H1 (cell line): ENCODE measurements around the gene RPIA. TPM values are rescaled to one million over a fixed set of nuclear protein-coding genes. Genes with fewer than 3 reads are reported as not detected.

ENCODE experiments used
- CTCF ChIA-PET: fragments of 300-600 bp; sonication (Branson Sonifier 250); formaldehyde crosslinking; loops from one replicate; lab custom pipeline; 2021; ENCODE audit not compliant: partially characterized antibody; lab: Charles Lee
- POLR2A ChIA-PET: fragments of 300-600 bp; sonication (Branson Sonifier 250); formaldehyde crosslinking; loops from one replicate; lab custom pipeline; 2021; ENCODE audit warnings: inconsistent platforms; ENCODE audit not compliant: partially characterized antibody; lab: Charles Lee
- DNase-seq, 2 experiments: peaks; one replicate each; pipeline versions ENCODE4 v3.0.0 to v3.0.0-alpha.2; 2010 to 2022; ENCODE audit warnings: low spot score in 2 of 2, low read depth in 1 of 2, mixed read lengths in 1 of 2
- FAIRE-seq: peaks from 2 replicates; lab custom pipeline; 2011; peaks lifted over from hg19 to GRCh38; lab: Jason Lieb, UNC
- H2AFZ ChIP-seq: 2 replicates; pipeline ENCODE4 v1.8.1; 2012; ENCODE audit warnings: low read length, inconsistent platforms
- H2AK5ac ChIP-seq: 2 replicates; pipeline ENCODE4 v1.6.1; 2013; ENCODE audit warnings: low read depth, low read length
- H2BK120ac ChIP-seq: replicated peaks from 2 replicates; pipeline ENCODE3; 2013; ENCODE audit warnings: low read depth, low read length, inconsistent platforms
- H2BK12ac ChIP-seq: 2 replicates; pipeline ENCODE4 v1.6.1; 2013; ENCODE audit warnings: low read depth, low read length
- H2BK15ac ChIP-seq: 2 replicates; pipeline ENCODE4 v1.6.1; 2013; ENCODE audit warnings: low read length
- H2BK20ac ChIP-seq: 2 replicates; pipeline ENCODE4 v1.6.1; 2013; ENCODE audit warnings: low read length
- H2BK5ac ChIP-seq: 2 replicates; pipeline ENCODE4 v1.6.1; 2013; ENCODE audit warnings: low read depth, low read length
- H3K14ac ChIP-seq: 2 replicates; pipeline ENCODE4 v1.6.1; 2013; ENCODE audit warnings: inconsistent platforms; ENCODE audit not compliant: insufficient read length
- H3K18ac ChIP-seq: 2 replicates; pipeline ENCODE4 v1.6.1; 2013; ENCODE audit warnings: low read length; ENCODE audit errors: extremely low read depth
- H3K23ac ChIP-seq: 2 replicates; pipeline ENCODE4 v1.6.1; 2013; ENCODE audit warnings: inconsistent platforms; ENCODE audit not compliant: insufficient read length
- H3K23me2 ChIP-seq: 2 replicates; pipeline ENCODE4 v1.6.1; 2013; ENCODE audit warnings: low read depth, low read length
- H3K27ac ChIP-seq: 2 replicates; pipeline ENCODE4 v1.6.1; 2011; ENCODE audit warnings: low read depth, low read length, inconsistent platforms
- H3K27me3 ChIP-seq, 4 experiments: replicated peaks in 1 of 4; 1 replicate in 1 of 4; 2 replicates in 3 of 4; pipeline versions ENCODE4 v1.6.1 to v1.8.1; 2011 to 2013; ENCODE audit warnings: low read length in 3 of 4, mild to moderate bottlenecking in 3 of 4, inconsistent platforms in 2 of 4, mixed read lengths in 2 of 4, moderate library complexity in 1 of 4; ENCODE audit not compliant: control insufficient read depth in 3 of 4, insufficient read depth in 3 of 4; ENCODE audit errors: extremely low read depth in 1 of 4
- H3K36me3 ChIP-seq, 4 experiments: 2 replicates each; pipeline versions ENCODE4 v1.6.1 to v1.8.1; 2011 to 2013; ENCODE audit warnings: mild to moderate bottlenecking in 4 of 4, low read length in 3 of 4, moderate library complexity in 2 of 4, control low read depth in 1 of 4, inconsistent platforms in 1 of 4; ENCODE audit not compliant: insufficient read depth in 4 of 4, control insufficient read depth in 2 of 4
- H3K4ac ChIP-seq: replicated peaks from 2 replicates; pipeline ENCODE3; 2013; ENCODE audit warnings: low read length, low read depth, mixed read lengths, inconsistent platforms; ENCODE audit not compliant: insufficient read length
- H3K4me1 ChIP-seq, 4 experiments: replicated peaks in 1 of 4; 1 replicate in 1 of 4; 2 replicates in 3 of 4; pipeline versions ENCODE4 v1.6.1 to v1.8.1; 2011 to 2013; ENCODE audit warnings: low read length in 3 of 4, inconsistent platforms in 2 of 4, mixed read lengths in 1 of 4; ENCODE audit not compliant: insufficient read depth in 4 of 4, control insufficient read depth in 3 of 4
- H3K4me2 ChIP-seq, 2 experiments: 2 replicates each; pipeline versions ENCODE4 v1.6.1 to v1.8.1; 2011 to 2013; ENCODE audit warnings: low read depth in 2 of 2, low read length in 2 of 2, control low read depth in 1 of 2, inconsistent platforms in 1 of 2, mild to moderate bottlenecking in 1 of 2; ENCODE audit not compliant: insufficient read depth in 1 of 2
- H3K4me3 ChIP-seq, 4 experiments: fragments of 200-600, 300-600 bp in 1 of 4; sonication (generic), shearing (Covaris generic), sonication (Bioruptor Twin) in 1 of 4; 2 replicates each; pipeline versions ENCODE4 v1.5.1 to v1.8.1; 2011 to 2016; ENCODE audit warnings: low read length in 4 of 4, low read depth in 3 of 4, control low read depth in 2 of 4, inconsistent platforms in 2 of 4, mild to moderate bottlenecking in 2 of 4, mixed read lengths in 1 of 4, moderate library complexity in 1 of 4; ENCODE audit not compliant: insufficient read depth in 2 of 4; ENCODE audit errors: extremely low read depth in 1 of 4
- H3K56ac ChIP-seq: replicated peaks from 2 replicates; pipeline ENCODE3; 2013; ENCODE audit warnings: low read depth, mild to moderate bottlenecking, mixed read lengths, low read length, inconsistent platforms; ENCODE audit not compliant: insufficient read length
- H3K79me1 ChIP-seq: 2 replicates; pipeline ENCODE4 v1.6.1; 2013; ENCODE audit warnings: low read depth, low read length, control low read depth
- H3K79me2 ChIP-seq, 2 experiments: 2 replicates each; pipeline versions ENCODE4 v1.6.1 to v1.8.1; 2012 to 2013; ENCODE audit warnings: low read length in 2 of 2, mild to moderate bottlenecking in 2 of 2, inconsistent platforms in 1 of 2; ENCODE audit not compliant: insufficient read depth in 2 of 2, control insufficient read depth in 1 of 2
- H3K9ac ChIP-seq, 4 experiments: replicated peaks in 1 of 4; 1 replicate in 1 of 4; 2 replicates in 3 of 4; pipeline versions ENCODE4 v1.6.1 to v1.8.1; 2011 to 2013; ENCODE audit warnings: low read depth in 3 of 4, low read length in 3 of 4, control low read depth in 2 of 4, mild to moderate bottlenecking in 2 of 4, moderate library complexity in 2 of 4, inconsistent platforms in 1 of 4; ENCODE audit errors: extremely low read depth in 1 of 4
- H3K9me3 ChIP-seq, 2 experiments: 2 replicates each; pipeline versions ENCODE4 v1.6.1 to v1.8.1; 2012 to 2013; ENCODE audit warnings: mild to moderate bottlenecking in 2 of 2, moderate library complexity in 2 of 2, control low read depth in 1 of 2, inconsistent platforms in 1 of 2, low read depth in 1 of 2, low read length in 1 of 2, mixed read lengths in 1 of 2; ENCODE audit not compliant: insufficient read depth in 2 of 2
- H4K20me1 ChIP-seq, 2 experiments: replicated peaks in 1 of 2; 2 replicates each; pipeline versions ENCODE3 to v1.8.1; 2011 to 2013; ENCODE audit warnings: inconsistent platforms in 2 of 2, low read length in 2 of 2, mild to moderate bottlenecking in 1 of 2; ENCODE audit not compliant: insufficient read depth in 2 of 2, control insufficient read depth in 1 of 2
- H4K5ac ChIP-seq: 2 replicates; pipeline ENCODE4 v1.6.1; 2013; ENCODE audit warnings: low read length, low read depth, mixed read lengths, inconsistent platforms; ENCODE audit not compliant: insufficient read length
- H4K8ac ChIP-seq: 2 replicates; pipeline ENCODE4 v1.8.0; 2013; ENCODE audit warnings: mild to moderate bottlenecking, moderate library complexity, low read length, inconsistent platforms; ENCODE audit not compliant: insufficient read depth; ENCODE audit errors: extremely low read depth
- H4K91ac ChIP-seq: replicated peaks from 2 replicates; pipeline ENCODE3; 2013; ENCODE audit warnings: low read length, mixed read lengths, inconsistent platforms; ENCODE audit not compliant: insufficient read length
- ASH2L ChIP-seq: fragments of 200-600, 300-600 bp; sonication (generic); IDR thresholded peaks from one replicate; pipeline ENCODE4 v1.7.1; 2017; ENCODE audit warnings: low read length
- ATF2 ChIP-seq: IDR thresholded peaks from 2 replicates; pipeline ENCODE4 v1.6.1; 2012; ENCODE audit warnings: low read length, inconsistent platforms
- BCL11A ChIP-seq, 2 experiments: IDR thresholded peaks; one replicate each; pipeline ENCODE4 v1.6.1; 2011; ENCODE audit warnings: low read depth in 2 of 2, low read length in 2 of 2, mild to moderate bottlenecking in 2 of 2
- E2F6 ChIP-seq: IDR thresholded peaks from 2 replicates; pipeline ENCODE4 v1.6.1; 2012; ENCODE audit warnings: inconsistent platforms
- KDM5A ChIP-seq: fragments of 200-600 bp; IDR thresholded peaks from 2 replicates; pipeline ENCODE4 v1.7.1; 2012; ENCODE audit warnings: mild to moderate bottlenecking, low read length, inconsistent platforms, mixed read lengths
- MAFK ChIP-seq: IDR thresholded peaks from 2 replicates; pipeline ENCODE4 v1.6.1; 2012; ENCODE audit warnings: low read depth, mild to moderate bottlenecking, improper control_type of control experiment, low read length
- RAD21 ChIP-seq, 2 experiments: IDR thresholded peaks in 1 of 2; conservative IDR thresholded peaks in 1 of 2; 2 replicates each; pipeline ENCODE4 v1.6.1; 2011; ENCODE audit warnings: low read depth in 2 of 2, low read length in 2 of 2, improper control_type of control experiment in 1 of 2, inconsistent platforms in 1 of 2, mild to moderate bottlenecking in 1 of 2, moderate library complexity in 1 of 2
- RFX5 ChIP-seq: IDR thresholded peaks from 2 replicates; pipeline ENCODE4 v1.6.1; 2011; ENCODE audit warnings: low read depth, low read length, improper control_type of control experiment, borderline replicate concordance
- SAP30 ChIP-seq: fragments of 300-600 bp; sonication (generic); IDR thresholded peaks from 2 replicates; pipeline ENCODE4 v1.7.1; 2012; ENCODE audit warnings: low read length, moderate library complexity, mild to moderate bottlenecking, inconsistent platforms; ENCODE audit not compliant: insufficient read depth, insufficient replicate concordance
- TBP ChIP-seq: IDR thresholded peaks from 2 replicates; pipeline ENCODE4 v1.6.1; 2011; ENCODE audit warnings: low read depth, low read length, improper control_type of control experiment
- TCF12 ChIP-seq: IDR thresholded peaks from 2 replicates; pipeline ENCODE4 v1.6.1; 2011; ENCODE audit warnings: low read depth, mild to moderate bottlenecking, low read length
- WGBS, 2 experiments: shearing (Covaris generic) in 1 of 2; methylation state at CpG; one replicate each; pipeline versions ENCODE4 v1.1.6 to v1.1.7; 2013 to 2015; ENCODE audit warnings: low lambda C conversion rate in 2 of 2, mixed read lengths in 2 of 2, inconsistent platforms in 1 of 2, low coverage in 1 of 2, missing lambda C conversion rate in 1 of 2; ENCODE audit not compliant: insufficient replicate concordance in 2 of 2, insufficient coverage in 1 of 2, insufficient read length in 1 of 2; ENCODE audit errors: extremely low coverage in 1 of 2, missing lambda C conversion rate in 1 of 2; 5-methylcytosine and 5-hydroxymethylcytosine counted together
- polyA plus RNA-seq, 7 experiments: library from polyadenylated mRNA; depleted of rRNA in 3 of 7; stranded (reverse) in 5 of 7; unstranded in 2 of 7; fragments of >200 nt in 5 of 7; fragments of 200-250 nt in 2 of 7; gene quantifications; 1 replicate in 5 of 7; 2 replicates in 1 of 7; 4 replicates in 1 of 7; pipeline versions ENCODE4 v1.2.1 to v1.2.3, GENCODE V29; 2011 to 2013; ENCODE audit warnings: missing spikeins in 2 of 7, mixed read lengths in 2 of 7
- total RNA-seq: library from RNA; stranded (reverse); fragmentation: NEBNext Ultra II Directional; extraction: Animal tissue kit (Norgen Biotek cat#: 25700); gene quantifications from 2 replicates; pipeline ENCODE4 v1.2.1, GENCODE V29; 2021

RPIA gene
- total and polyA plus RNA-seq, 2 of the 8 experiments (the other 6 are each of a cell fraction or from before 2014, with no cell fraction given): 13.1 to 24.0 TPM

- peaks cover 0 to 15% (median 7%) of the 10 kb centered on the region in 4 experiments; a peak in 5 of 7 replicates for H3K4me1 ChIP-seq
- 100% methylated on average over 1 of the region's 1 CpG; no CpG with 5 or more reads in 1 of the 2 experiments for WGBS, 2 experiments
- no peak for TF ChIP-seq ASH2L
- no peak for TF ChIP-seq SAP30
- no peak for TF ChIP-seq RAD21 (IDR thresholded peaks at IDR 0.05 in 1 of 2, conservative IDR thresholded peaks at IDR 0.05 in 1 of 2; ENCODE audit: low read depth in 2 of 2, low read length in 2 of 2)
- no peak for TF ChIP-seq ATF2
- no peak for TF ChIP-seq KDM5A
- TF ChIP-seq TCF12: no peak
- no peak for TF ChIP-seq MAFK
- TF ChIP-seq E2F6: no peak
- TF ChIP-seq BCL11A (IDR thresholded peaks at IDR 0.05; ENCODE audit: low read depth in 2 of 2, low read length in 2 of 2): no peak
- no peak for TF ChIP-seq TBP
- no peak for TF ChIP-seq RFX5
Measured at GRCh38 chr2:88660622-88661021, 30.9 kb upstream of the RPIA start.

More at GRCh38 chr2:88660622-88661021, 30.9 kb upstream of the RPIA start:
- FAIRE-seq: no peak
- ChIA-PET POLR2A (interaction anchor here (2.5 kb wide), 1 partner anchor 33 kb away, joined by 10 read pairs; the partner anchor contains the start of gene EIF2AK3), CTCF (interaction anchor here (1.5 to 9.7 kb wide), 2 partner anchors 11 to 70 kb away, joined by 6 to 102 read pairs; no protein-coding TSS in a partner anchor)
- Histone ChIP-seq H3K9ac (no peak overlapping the region), H4K20me1 (no peaks in the 10 kb centered on the region), H2BK120ac (no peak overlapping the region), H3K56ac (no peak overlapping the region), H3K4me2 (no peak overlapping the region), H3K4ac (peak overlapping the region; percentile 8), H4K5ac (no peak overlapping the region), H2BK12ac (no peak overlapping the region; the same call in 1 of the 2 replicates), H3K14ac (no peak overlapping the region), H4K8ac (no peak overlapping the region), H4K91ac (no peak overlapping the region), H3K79me1 (no peaks in the 10 kb centered on the region), H3K4me3 (no peak overlapping the region), H3K18ac (0 out of 2 replicates have a peak overlapping the region, but pooled peaks have one; percentile 28), H3K27ac (no peak overlapping the region), H2BK20ac (no peak overlapping the region), H3K27me3 (no peaks in the 10 kb centered on the region), H2BK15ac (no peak overlapping the region), H3K36me3 (no peaks in the 10 kb centered on the region), H3K23me2 (no peaks in the 10 kb centered on the region), H2AFZ (no peak overlapping the region), H3K79me2 (no peaks in the 10 kb centered on the region), H2BK5ac (no peak overlapping the region), H3K23ac (no peak overlapping the region), H2AK5ac (no peak overlapping the region), H3K9me3 (no peaks in the 10 kb centered on the region)
- DNase-seq: no peak
